Activated T-cell treated with anti-CD3 and anti-CD28 coated beads, Interleukin-2, amount 50 U/mL, for 48 hours (primary cell): Measurements from ENCODE around the gene HOXB4.

Experiments used
- DNase-seq, 2 experiments: peaks; one replicate each; pipeline ENCODE4 v3.0.0-alpha.2; 2020

The HOXB4 gene

GRCh38 chr17:48546137-48546923 lies 31.8 kb downstream of the HOXB4 start:
- no peak for DNase-seq

GRCh38 chr17:48545539-48545938 lies 32.6 kb downstream of the HOXB4 start:
- DNase-seq = no peak

- no peak for DNase-seq
These were observed 33.2 kb downstream of the HOXB4 start, which contains the start of gene HOXB2 for GRCh38 chr17:48545022-48545375. Gene HOXB2, minus strand, starts transcription at chr17:48545109. Its CDS starts 198 bp downstream, at chr17:48544911.

- peak; percentile 59 to 62 for DNase-seq
These were observed 33.7 kb downstream of the HOXB4 start for GRCh38 chr17:48544349-48545021.

GRCh38 chr17:48543854-48544348 lies 34.2 kb downstream of the HOXB4 start:
- peak; percentile 71 to 73 for DNase-seq

GRCh38 chr17:48543107-48543853 lies 34.9 kb downstream of the HOXB4 start:
- peak; percentile 77 to 82 for DNase-seq

- DNase-seq = no peak
These were observed 35.4 kb downstream of the HOXB4 start for GRCh38 chr17:48542698-48543106.

GRCh38 chr17:48542114-48542656 lies 36.0 kb downstream of the HOXB4 start:
- peak; percentile 55 to 58 for DNase-seq

GRCh38 chr17:48541577-48542113 lies 36.5 kb downstream of the HOXB4 start:
- peak; percentile 59 to 62 for DNase-seq

GRCh38 chr17:48541036-48541576 lies 37.0 kb downstream of the HOXB4 start:
- DNase-seq = peak; percentile 42 to 45

GRCh38 chr17:48540213-48540612 lies 37.9 kb downstream of the HOXB4 start:
- DNase-seq = no peak

- DNase-seq = no peak
These were observed 39.0 kb downstream of the HOXB4 start for GRCh38 chr17:48539177-48539576.

GRCh38 chr17:48537316-48537715 lies 40.8 kb downstream of the HOXB4 start:
- DNase-seq = no peak

GRCh38 chr17:48535793-48536559 lies 42.2 kb downstream of the HOXB4 start:
- peak in 1 of 2 experiments; percentile 32 for DNase-seq

GRCh38 chr17:48532261-48532660 lies 45.9 kb downstream of the HOXB4 start:
- no peak for DNase-seq

GRCh38 chr17:48530887-48531272 lies 47.3 kb downstream of the HOXB4 start, which contains the start of gene HOXB1:
Gene HOXB1, minus strand, starts transcription at chr17:48531011. Its CDS starts 107 bp downstream, at chr17:48530904.
- no peak for DNase-seq

- DNase-seq = no peak
These were observed 47.8 kb downstream of the HOXB4 start for GRCh38 chr17:48530208-48530886.

GRCh38 chr17:48529683-48530009 lies 48.5 kb downstream of the HOXB4 start:
- no peak for DNase-seq

GRCh38 chr17:48528936-48529682 lies 49.0 kb downstream of the HOXB4 start:
- DNase-seq = no peak
